Gastrocnemius medialis (tissue), 4 donors: ENCODE data around the gene MAPK8IP1.

Experiments used
- CTCF ChIP-seq, 5 experiments: fragments of 450-650 bp in 3 of 5; fragments of 200-600 bp in 2 of 5; sonication (generic) in 2 of 5; IDR thresholded peaks in 4 of 5; conservative IDR thresholded peaks in 1 of 5; 1 replicate in 4 of 5; 2 replicates in 1 of 5; pipeline ENCODE4 v1.5.1; 2016 to 2019; ENCODE audit warnings: antibody characterized with exemption in 5 of 5, mild to moderate bottlenecking in 3 of 5, moderate library complexity in 3 of 5
- POLR2A ChIP-seq, 2 donors: fragments of 450-650 bp; IDR thresholded peaks; one replicate each; pipeline ENCODE4 v1.6.1; 2017; ENCODE audit warnings: antibody characterized with exemption in 2 of 2, mild to moderate bottlenecking in 2 of 2, moderate library complexity in 2 of 2

- TF ChIP-seq POLR2A (IDR thresholded peaks at IDR 0.05) = no peak
- no peak for TF ChIP-seq CTCF (IDR thresholded peaks at IDR 0.05 in 4 of 5, conservative IDR thresholded peaks at IDR 0.05 in 1 of 5)
These were observed 62.4 kb downstream of the MAPK8IP1 start for GRCh38 chr11:45947885-45948284.
